DMS153 (cell line): ENCODE results near the gene RNF13.
"Not testable (repeated sequence)": the region's sequence is repeated elsewhere in the genome, so short reads cannot be mapped to it uniquely, and the experiment has no call there.

Experiments used
- DNase-seq: peaks from one replicate; lab custom pipeline; 2025; lab: John Stamatoyannopoulos, UW

The RNF13 gene

DNA sequence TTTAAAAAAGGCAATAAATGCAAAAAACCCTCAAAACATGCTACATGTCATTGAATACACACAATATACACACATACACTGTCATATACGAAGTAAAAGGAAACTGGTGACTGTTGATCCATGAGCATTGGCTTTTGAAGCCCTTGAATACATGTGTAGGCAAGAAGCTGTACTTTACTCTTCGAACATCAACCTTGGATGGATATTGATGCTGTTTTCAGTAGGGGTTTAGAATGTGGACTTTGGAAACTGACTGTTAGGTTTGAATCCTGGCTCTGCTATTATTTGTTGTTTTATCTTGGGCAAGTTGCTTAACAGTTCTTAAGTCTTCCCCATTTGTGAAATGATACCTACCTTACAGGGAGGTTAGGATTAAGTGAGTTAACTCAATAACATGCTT is 30.5 kb downstream of the RNF13 start:
- no peak for DNase-seq

DNA sequence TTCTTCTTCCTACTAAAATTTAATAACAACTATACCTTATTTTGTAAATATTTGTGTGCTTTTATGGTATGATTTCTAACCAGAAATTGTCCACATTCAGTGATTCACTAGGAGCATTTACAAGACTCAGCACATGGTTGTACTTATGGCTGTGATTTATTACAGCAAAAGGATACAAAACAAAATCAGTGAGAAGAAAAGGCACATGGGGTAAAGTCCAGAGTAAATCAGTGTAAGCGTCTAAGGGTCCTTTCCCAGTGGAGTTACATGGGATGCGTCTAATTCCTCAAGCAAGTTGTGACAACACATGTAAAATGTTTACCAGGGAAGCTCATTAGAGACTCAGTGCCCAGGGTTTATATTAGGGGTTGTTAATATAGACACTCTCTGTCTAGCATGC is 31.1 kb downstream of the RNF13 start:
- DNase-seq, result no peak

DNA sequence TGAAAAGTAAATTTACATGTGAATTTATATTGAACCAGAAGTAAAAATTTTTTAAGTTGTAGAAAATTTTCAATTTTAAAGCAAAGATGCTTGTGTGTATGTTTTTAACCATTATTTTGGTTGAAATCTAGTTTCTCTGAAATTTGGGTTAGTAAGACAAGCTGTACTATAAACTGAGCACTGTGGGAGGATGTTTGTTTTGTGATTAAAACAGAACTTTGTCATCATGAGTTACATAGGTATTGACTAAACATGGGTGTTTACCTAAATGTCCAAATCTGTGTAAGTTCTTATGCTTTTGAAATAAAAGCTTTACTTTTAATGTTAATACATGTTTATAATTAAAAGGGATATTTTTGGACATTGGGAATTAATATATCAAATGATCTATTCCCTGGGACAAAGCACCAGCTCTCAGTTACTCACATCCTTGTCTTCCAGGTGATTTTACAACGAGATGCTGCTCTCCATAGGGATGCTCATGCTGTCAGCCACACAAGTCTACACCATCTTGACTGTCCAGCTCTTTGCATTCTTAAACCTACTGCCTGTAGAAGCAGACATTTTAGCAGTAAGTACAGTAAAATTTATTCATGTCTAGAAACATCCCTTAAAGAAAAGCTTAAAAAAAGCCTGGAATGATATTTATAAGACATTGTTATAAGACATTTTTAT is 32.7 kb downstream of the RNF13 start:
- DNase-seq, result no peak

DNA sequence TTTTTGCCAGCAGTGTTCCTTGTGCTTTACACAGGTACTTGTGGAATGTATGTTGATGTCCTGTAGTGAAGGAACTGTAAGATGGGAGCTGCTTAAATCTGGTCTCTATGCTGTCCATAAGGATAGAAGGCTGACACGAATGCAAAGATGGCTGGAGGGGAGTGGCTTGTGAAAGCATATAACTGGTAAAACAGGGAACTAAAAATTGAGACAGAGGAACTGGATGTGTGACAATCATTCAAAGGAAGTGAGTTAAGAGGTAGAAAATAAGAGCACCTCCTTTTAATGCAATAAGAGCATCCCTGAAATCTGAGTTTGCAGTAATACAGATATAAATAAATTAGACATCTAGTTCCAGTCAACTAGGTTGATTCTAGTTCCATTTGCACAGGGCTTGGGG is 35.2 kb downstream of the RNF13 start:
- DNase-seq, result no peak

DNA sequence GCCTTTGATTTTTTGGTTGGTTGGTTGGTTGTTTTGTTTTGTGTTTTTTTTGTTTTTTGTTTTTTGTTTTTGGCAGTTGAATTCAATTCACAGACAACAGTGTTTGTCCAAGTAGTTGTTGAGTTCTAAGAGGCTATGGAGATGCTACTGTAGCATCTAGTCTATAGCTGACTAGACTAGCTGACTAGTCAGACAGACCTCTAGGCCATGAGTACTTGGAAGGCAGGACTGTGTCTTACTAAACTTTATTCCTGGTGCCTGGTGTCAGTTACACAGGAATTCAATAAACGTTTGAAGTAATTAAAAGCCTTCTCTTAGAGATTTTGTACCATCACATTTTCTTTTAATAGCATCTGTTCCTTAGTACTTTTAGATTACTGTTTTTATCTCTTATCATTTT is 35.7 kb downstream of the RNF13 start:
- DNase-seq, result no peak

DNA sequence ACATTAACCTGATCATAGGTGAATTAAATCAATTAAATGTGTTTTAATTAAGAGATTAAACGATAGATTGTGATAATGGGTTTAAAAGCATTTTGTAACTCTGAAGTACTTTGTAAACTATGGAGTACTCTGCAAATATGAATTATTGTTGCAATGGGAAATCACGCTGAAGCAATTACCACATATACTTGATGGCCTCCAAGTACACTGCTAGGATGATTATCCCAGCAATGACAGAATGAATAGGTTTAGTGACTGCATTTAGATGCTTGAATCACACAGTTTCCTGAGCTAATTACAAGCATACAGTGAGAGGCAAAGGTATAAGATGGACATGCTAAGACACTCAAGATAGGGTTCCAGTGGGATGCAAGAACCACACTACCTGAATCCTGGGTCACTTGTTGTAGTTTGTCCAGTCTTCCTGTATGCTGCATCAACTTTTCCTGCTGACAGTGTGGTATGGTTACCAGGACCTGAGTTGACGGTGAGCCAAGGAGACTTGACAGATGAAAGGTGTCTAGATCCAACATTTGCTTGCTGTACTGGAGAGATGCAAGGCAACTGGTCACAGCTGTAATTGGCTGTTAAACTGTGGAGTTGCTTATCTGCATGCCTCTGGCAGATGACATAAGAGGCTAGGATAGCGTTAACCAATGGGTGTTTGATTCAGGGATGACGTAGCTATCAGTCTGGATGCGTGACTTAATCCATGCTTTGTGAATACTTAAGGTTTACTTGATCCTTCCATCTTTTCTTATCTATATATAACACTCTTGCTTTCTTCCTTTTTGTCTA is 38.0 kb downstream of the RNF13 start:
- DNase-seq, result no peak

DNA sequence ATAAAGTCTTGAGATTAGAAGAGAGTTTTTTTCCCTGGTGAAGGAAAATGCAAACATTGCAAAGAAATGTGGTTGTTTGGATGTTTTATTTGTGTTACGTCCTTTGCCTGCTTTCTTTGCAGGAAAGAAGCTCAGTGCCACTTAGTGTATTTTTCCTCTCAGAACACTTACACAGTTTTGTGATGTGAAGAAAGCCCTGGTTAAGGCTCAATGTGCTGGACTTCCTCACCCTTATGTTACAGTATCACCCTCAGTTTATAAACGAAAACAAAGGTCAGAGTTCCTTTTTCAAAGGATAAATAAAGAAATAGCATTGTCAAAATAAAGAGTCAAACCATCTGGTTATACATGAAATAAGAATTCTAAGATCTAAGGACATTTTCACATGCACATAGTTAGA is 45.9 kb downstream of the RNF13 start:
- DNase-seq, result no peak

DNA sequence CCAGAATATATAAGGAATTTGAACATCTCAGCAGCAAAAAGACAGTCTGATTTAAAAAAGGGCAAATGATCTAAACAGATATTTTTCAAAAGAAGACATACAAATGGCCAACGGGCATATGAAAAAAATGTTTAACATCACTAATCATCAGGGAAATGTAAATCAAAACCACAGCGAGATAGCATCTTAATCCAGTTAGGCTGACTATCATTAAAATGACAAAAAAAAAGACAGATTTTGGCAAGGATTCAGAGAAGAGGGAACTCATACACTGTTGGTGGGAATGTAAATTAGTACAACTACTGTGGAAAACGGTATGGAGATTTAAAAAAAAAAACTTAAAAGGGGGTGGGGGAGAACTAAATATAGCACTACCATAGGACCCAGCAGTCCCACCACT is 47.9 kb downstream of the RNF13 start:
- no peak for DNase-seq

DNA sequence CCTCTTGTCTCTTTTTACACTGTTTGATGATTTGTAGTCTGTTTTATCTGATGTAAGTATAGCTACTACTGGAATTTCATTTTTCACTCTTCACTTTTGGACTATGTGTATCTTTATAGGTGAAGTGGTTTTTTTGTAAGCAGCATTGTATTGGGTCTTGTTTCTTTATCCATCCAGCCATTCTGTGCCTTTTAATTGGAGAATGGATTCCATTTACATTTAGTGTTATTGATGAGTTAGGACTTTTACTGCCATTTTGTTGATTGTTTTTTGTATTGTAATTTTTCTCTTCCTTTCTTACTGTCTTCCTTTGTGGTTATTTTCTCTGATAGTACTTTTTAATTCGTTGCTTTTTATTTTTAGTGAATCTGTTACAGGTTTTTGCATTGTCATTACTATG is 54.5 kb downstream of the RNF13 start:
- no peak for DNase-seq

DNA sequence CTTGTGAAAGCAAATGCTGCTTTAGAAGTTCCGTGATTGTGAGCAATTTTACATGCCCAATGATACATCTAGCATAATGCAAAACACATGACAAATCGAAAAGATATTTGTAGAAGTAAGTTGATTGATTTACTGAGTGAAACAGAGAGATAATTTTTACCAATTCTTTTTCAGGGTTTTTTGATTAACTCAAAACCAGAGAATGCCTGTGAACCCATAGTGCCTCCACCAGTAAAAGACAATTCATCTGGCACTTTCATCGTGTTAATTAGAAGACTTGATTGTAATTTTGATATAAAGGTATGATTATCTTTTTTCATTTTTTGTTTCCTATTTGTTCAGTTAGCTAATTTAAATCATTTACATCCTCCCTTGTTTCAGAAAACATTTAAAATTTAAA is 58.8 kb downstream of the RNF13 start:
- DNase-seq, result no peak

DNA sequence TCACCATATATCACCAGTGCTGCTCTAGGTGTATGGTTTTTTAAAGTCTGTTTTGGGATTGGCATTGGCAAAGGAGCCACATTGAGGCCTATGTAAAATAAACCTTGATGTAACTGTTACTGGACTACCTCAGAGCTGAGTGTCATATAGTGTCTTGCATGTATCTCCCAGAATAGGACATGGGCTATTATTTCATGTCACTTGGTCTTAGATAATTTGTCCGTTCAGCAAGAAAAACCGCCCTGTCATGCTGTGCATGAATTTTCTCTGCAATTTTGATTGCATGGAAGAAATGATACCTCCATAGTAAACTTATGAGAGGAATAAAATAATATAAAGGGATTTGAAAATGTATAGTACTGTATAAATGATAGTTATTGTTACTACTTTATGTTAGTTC is 59.6 kb downstream of the RNF13 start:
- DNase-seq, result no peak

DNA sequence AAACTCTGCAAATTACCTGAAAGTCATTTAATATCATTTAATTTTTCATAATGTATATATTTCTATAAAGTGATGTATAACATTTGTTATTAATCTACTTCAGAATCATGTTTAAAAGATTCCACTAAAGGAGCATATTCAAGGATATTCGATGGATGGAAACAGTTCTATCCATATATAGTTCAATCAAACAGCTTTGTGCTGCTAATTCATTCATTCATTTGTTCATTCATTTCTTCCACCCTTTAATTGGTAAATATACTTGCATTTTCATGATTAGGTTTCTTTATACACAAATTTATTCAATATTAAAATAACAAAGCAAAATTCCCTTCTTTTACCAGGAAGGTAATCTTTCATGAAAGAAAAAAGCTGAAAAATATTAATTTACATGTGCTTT is 64.7 kb downstream of the RNF13 start:
- DNase-seq, result no peak

DNA sequence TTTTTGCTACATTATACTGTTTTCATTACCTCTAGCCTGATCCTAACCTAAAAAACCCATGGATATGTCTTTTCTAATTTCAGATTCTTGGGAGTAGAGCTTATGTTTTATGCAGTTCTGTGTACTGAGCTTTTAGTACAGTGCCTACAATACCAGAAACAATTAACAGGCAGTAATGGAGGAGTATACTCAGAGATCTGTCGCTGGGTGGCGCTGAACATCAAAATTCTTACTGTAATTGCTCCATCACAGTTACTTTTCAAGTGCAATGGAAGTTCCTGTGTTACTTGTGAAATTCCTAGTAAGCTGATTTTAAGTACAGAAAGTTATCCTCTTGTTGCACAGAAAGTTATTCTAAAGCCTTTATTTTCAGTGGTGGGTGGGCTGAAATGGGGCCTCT is 66.9 kb downstream of the RNF13 start:
- no peak for DNase-seq

DNA sequence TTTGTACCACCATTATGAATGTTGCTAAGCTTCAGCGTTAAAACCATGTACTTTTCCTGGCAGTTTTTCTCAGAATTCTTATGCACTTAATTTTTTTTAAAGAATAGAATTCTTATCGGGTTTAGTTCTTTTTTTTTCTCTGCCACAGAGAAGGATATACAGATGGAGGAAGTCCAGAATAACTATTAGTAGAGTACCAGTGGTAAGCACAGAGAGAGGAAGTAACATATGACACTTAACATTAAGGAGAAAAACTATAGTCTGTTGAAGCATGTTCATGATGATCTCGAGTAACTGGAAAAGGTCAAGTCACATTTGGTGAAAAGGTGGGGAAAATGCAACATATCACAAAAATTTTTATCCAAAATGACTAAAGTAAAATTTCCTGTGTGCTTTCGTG is 68.9 kb downstream of the RNF13 start:
- DNase-seq, result no peak

DNA sequence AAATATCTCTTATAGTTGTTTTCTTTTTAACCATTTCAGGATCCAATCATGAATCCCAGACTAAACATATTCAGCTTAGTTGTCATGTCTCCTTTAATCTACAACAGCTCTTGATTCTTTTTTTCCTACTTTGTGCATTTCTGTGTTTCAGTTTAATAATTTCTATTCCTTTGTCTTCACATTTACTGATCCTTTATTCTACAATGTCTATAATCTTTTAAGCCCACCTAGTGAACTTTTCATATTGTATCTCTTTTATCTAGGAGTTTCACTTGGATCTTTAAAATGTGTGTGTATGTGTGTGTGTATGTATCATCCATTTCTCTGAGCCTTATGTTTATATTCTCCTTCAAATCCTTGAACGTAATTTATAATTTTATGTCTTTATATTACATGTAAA is 70.1 kb downstream of the RNF13 start:
- no peak for DNase-seq

DNA sequence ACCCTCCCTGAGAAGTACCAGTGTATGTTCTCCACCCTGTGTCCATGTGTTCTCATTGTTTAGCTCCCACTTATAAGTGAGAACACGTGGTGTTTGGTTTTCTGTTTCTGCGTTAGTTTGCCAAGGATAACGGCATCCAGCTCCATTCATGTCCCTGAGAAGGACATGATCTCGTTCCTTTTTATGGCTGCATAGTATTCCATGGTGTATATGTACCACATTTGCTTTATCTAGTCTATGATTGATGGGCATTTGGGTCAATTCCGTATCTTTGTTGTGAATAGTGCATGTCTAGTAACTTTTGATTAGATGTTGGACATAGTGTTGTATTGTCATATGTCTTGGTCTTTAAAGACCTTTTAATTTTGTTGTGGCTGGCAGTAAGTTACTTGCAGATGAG is 70.8 kb downstream of the RNF13 start:
- DNase-seq, result not testable (repeated sequence)

DNA sequence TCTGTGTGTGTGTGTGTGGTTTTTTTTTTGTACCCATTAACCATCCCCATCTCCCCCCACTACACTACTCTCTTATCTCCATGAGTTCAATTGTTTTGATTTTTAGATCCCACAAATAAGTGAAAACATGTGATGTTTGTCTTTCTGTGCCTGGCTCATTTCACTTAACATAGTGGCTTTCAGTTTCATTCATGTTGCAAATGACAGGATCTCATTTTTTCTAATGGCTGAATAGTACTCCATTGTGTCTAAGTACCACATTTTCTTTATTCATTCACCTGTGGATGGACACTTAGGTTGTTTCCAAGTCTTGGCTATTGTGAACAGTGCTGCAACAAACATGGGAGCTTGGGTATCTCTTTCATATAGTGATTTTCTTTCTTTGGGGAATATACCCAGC is 71.8 kb downstream of the RNF13 start:
- not testable (repeated sequence) for DNase-seq

DNA sequence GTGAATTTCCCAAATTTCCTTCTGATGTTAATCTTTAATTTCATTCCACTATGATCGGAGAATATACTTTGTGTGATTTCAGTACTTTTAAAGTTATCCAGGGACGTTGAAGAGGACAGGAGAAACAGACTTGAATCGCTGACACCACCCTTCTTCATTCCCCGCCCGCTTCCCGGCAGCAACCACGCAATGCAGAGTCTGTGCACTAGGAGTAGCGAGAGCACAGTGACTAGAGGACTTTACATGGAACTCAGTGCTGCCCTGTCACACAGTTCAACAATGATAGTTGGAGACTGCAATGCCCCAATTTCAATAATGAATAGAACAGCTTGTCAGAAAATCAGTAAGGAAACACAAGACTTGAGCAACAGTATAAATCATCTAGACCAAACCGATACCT is 73.9 kb downstream of the RNF13 start:
- DNase-seq, result no peak

DNA sequence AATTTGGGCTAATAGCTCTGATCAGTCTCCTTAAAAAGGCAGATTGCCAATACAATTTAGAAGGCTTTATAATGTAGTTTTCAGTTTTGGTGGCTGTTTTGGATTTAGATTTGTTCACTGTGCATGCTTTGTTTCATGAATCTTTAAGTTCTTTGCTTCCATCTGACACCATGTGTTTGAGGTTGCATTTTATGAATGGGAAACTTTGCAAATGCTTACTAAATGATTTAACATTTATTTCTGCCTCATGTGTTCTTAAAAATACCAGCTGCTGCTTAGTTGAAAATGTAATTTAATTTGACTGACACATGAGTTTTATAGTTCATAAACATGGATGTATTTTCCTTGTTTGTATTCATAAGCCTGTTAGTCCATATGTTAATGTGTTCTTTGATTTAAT is 78.6 kb downstream of the RNF13 start:
- DNase-seq, result no peak

DNA sequence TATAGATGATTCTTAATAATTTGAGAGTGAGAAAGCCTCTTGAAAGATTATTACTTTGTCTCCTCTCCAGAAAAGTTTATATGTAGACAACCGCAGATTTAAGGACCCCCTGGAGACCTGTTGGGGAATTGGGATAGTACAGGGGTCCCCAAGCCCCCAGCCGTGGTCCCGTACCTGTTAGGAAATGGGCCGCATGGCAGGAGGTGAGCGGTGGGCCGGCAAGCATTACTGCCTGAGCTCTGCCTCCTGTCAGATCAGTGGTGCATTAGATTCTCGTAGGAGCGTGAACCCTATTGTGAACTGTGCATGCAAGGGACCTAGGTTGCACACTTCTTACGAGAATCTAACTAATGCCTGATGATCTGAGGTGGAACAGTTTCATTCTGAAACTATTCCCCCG is 79.4 kb downstream of the RNF13 start:
- no peak for DNase-seq

DNA sequence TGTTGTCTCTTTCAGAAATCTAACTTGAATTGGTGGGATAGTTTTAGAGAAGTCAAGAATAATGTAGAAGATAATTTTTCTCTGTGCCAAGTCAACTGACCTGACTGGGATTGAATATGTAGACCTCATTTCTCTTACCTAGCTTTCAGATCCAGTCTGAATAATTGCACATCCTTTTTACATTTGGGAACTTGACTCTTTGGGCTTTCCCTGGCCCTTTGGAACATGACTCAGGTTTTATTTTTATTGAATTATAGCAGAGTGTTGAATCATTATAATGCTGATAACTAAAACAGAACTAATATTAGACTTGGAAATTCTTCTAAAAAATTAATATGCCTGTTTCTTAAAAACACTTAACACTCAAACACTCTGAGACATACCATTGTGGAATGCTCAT is 81.2 kb downstream of the RNF13 start:
- DNase-seq, result no peak

DNA sequence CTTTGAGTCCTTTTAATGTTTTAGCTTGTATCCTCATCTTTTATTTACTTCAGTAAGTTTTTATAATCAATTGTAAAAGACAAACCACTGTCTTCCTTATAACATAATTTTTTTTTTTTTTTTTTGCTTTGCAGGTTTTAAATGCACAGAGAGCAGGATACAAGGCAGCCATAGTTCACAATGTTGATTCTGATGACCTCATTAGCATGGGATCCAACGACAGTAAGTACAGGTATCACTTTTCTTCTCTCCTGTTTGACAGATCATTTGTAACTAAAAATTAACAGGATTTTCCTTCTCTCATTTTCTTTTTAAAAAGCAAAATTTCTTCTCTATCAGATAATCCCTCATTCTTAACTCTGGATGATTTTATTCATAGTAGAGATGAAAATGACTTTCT is 82.3 kb downstream of the RNF13 start:
- no peak for DNase-seq

DNA sequence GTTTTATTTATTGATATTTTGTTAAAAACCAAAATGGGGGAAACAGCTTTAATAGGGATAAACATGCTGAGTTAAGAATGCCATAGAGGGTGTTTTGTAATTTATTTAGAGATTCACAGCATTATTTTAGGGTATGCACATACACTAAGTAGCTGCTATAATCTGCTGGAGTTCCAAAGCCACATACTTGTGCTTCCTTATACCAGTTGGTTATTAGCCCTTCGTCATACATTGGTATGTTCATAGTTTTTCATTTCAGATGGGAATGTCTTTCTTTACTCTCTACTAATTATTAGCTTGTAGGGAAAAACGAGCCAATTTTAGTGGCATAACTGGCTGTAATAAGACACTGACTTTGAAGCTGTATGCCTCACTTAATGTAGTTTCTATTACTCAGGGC is 82.8 kb downstream of the RNF13 start:
- DNase-seq, result no peak

DNA sequence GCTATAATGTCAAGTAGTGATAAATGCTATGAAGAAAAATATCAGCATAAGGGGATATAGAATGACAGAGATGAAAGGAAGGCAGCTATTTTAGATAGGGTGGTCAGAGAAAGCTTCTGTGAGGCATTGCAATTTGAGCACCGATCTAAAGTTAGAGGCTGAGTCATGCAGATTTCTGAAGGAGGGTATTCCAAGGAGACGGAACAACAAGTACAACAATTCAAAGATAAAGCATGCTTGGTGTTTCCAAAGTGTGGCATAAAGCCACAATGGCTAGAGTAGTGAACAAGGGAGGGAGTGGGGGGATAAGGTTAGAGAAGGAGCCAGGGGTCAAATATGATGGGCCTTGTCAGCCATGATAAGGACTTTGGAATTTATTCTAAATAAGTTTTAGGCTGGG is 85.8 kb downstream of the RNF13 start:
- DNase-seq, result no peak
